OCI-LY3 (cell line): ENCODE measurements around the gene ANTXR2.

Experiments used
- H2AFZ ChIP-seq: fragments of 200-600, 300-600 bp; shearing (Covaris generic); 2 replicates; pipeline ENCODE4 v1.6.0; 2014; ENCODE audit warnings: antibody characterized with exemption, low read depth, low read length
- H3K27ac ChIP-seq: fragments of 200-600, 300-600 bp; sonication (generic); 2 replicates; pipeline ENCODE4 v1.5.1; 2014; ENCODE audit warnings: mild to moderate bottlenecking, low read length, moderate library complexity, mixed read lengths
- H3K27me3 ChIP-seq: fragments of 200-600, 300-600 bp; sonication (generic); 2 replicates; pipeline ENCODE4 v1.6.1; 2014; ENCODE audit warnings: low read depth, low read length, mixed read lengths
- H3K36me3 ChIP-seq: fragments of 200-600, 300-600 bp; sonication (generic); replicated peaks from 2 replicates; pipeline ENCODE3; 2014; ENCODE audit warnings: low read depth, low read length, mixed read lengths
- H3K4me1 ChIP-seq: fragments of 300-600, 200-600 bp; sonication (generic); 2 replicates; pipeline ENCODE4 v1.6.1; 2014; ENCODE audit warnings: low read length, mixed read lengths
- H3K4me2 ChIP-seq: fragments of 200-600, 300-600 bp; sonication (generic); 2 replicates; pipeline ENCODE4 v1.6.1; 2014; ENCODE audit warnings: low read length, mixed read lengths
- H3K4me3 ChIP-seq: fragments of 300-600, 200-600 bp; sonication (generic); 2 replicates; pipeline ENCODE4 v1.5.1; 2014; ENCODE audit warnings: antibody characterized with exemption, mild to moderate bottlenecking, low read length, moderate library complexity
- H3K79me2 ChIP-seq: fragments of 300-600, 200-600 bp; shearing (Covaris generic); 2 replicates; pipeline ENCODE4 v1.6.1; 2014; ENCODE audit warnings: mild to moderate bottlenecking, low read length, mixed read lengths
- H3K9ac ChIP-seq: fragments of 300-600, 200-600 bp; shearing (Covaris generic); 2 replicates; pipeline ENCODE4 v1.6.0; 2014; ENCODE audit warnings: mild to moderate bottlenecking, low read length, moderate library complexity
- H3K9me3 ChIP-seq: fragments of 200-600, 300-600 bp; shearing (Covaris generic); 2 replicates; pipeline ENCODE4 v1.6.1; 2014; ENCODE audit warnings: low read length, mixed read lengths; ENCODE audit not compliant: insufficient read depth
- H4K20me1 ChIP-seq: fragments of 200-600, 300-600 bp; sonication (generic); 2 replicates; pipeline ENCODE4 v1.6.1; 2016; ENCODE audit warnings: low read length, mixed read lengths; ENCODE audit not compliant: insufficient read depth
- EZH2phosphoT487 ChIP-seq: fragments of 200-600 bp; shearing (Covaris generic); IDR thresholded peaks from 2 replicates; pipeline ENCODE4 v1.6.1; 2018; ENCODE audit warnings: antibody characterized with exemption, mixed run types, low read depth
- TF ChIP-seq, protein P1 (sequence below): fragments of 200-600, 300-600 bp; sonication (generic); IDR thresholded peaks from 2 replicates; pipeline ENCODE4 v1.5.1; 2014; ENCODE audit warnings: antibody characterized with exemption, low read length, low read depth

ANTXR2 gene

DNA sequence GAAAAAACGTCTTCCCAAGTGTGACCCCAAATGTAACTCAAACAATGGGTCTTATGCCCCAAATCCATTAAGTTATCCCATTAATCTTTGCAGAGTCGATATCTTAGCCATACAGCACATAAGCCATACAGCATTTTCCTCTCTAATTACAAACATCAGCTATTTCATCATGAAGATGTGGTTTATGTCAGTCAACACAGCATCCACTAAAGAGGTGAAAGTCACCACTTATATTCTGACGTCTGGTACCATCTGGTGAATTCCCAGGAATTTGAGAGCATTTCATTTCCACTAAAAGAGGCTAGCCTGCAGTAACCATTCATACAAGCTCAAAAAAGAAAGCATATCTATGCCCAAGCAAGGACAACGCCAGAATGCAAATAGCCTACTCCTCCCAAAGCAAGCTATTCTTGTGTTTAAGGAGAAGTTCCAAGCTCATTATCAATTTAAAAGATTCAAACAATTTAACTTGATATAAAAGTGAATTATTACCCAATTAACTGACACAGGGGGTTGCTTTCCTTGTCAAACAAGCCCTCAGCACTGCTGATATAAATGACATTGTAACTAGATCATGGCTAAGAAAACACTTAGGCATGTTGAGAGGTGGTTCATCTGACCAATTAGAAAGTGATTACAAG lies 203.3 kb downstream of the ANTXR2 start:
- Histone ChIP-seq H4K20me1 (no peaks in the 10 kb centered on the region), H3K9ac (no peak overlapping the region), H3K27me3 (no peaks in the 10 kb centered on the region), H3K36me3 (no peaks in the 10 kb centered on the region), H3K4me1 (no peaks in the 10 kb centered on the region), H3K4me2 (no peak overlapping the region), H3K27ac (no peak overlapping the region), H3K4me3 (no peak overlapping the region), H3K79me2 (no peaks in the 10 kb centered on the region), H2AFZ (no peak overlapping the region), H3K9me3 (no peaks in the 10 kb centered on the region)
- TF ChIP-seq, protein P1, sequence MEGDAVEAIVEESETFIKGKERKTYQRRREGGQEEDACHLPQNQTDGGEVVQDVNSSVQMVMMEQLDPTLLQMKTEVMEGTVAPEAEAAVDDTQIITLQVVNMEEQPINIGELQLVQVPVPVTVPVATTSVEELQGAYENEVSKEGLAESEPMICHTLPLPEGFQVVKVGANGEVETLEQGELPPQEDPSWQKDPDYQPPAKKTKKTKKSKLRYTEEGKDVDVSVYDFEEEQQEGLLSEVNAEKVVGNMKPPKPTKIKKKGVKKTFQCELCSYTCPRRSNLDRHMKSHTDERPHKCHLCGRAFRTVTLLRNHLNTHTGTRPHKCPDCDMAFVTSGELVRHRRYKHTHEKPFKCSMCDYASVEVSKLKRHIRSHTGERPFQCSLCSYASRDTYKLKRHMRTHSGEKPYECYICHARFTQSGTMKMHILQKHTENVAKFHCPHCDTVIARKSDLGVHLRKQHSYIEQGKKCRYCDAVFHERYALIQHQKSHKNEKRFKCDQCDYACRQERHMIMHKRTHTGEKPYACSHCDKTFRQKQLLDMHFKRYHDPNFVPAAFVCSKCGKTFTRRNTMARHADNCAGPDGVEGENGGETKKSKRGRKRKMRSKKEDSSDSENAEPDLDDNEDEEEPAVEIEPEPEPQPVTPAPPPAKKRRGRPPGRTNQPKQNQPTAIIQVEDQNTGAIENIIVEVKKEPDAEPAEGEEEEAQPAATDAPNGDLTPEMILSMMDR, result no peak
- TF ChIP-seq EZH2phosphoT487, result no peak

DNA sequence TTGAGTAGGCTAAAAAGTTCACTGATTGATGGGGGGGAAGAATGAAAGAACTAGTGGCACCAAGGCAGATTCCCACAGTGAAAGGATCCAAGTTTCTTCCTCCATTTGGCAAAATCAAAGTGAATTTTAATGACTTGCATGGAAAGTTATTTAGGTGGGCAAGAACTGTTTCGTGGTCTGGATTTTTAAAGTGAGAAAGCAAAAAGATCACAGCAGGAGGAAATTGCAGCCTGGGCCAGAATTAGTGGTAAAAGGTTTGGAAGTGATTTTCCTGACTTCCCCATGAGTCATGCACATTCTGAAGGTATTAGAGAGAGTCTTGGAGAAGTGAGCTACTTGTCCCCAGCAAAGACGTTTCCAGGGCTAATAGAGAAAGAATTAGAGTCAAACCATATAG lies 207.8 kb downstream of the ANTXR2 start:
- no peaks in the 10 kb centered on the region for H3K36me3 ChIP-seq
- no peaks in the 10 kb centered on the region for H3K9me3 ChIP-seq
- H3K79me2 ChIP-seq, result no peaks in the 10 kb centered on the region
- H3K4me1 ChIP-seq, result no peaks in the 10 kb centered on the region
- no peak overlapping the region for H3K4me3 ChIP-seq
- no peaks in the 10 kb centered on the region for H4K20me1 ChIP-seq
- H3K4me2 ChIP-seq, result no peak overlapping the region
- no peak overlapping the region for H2AFZ ChIP-seq
- H3K9ac ChIP-seq, result no peak overlapping the region
- TF ChIP-seq EZH2phosphoT487, result no peak
- TF ChIP-seq, protein P1, result no peak
- no peak overlapping the region for H3K27ac ChIP-seq
- H3K27me3 ChIP-seq, result no peaks in the 10 kb centered on the region

DNA sequence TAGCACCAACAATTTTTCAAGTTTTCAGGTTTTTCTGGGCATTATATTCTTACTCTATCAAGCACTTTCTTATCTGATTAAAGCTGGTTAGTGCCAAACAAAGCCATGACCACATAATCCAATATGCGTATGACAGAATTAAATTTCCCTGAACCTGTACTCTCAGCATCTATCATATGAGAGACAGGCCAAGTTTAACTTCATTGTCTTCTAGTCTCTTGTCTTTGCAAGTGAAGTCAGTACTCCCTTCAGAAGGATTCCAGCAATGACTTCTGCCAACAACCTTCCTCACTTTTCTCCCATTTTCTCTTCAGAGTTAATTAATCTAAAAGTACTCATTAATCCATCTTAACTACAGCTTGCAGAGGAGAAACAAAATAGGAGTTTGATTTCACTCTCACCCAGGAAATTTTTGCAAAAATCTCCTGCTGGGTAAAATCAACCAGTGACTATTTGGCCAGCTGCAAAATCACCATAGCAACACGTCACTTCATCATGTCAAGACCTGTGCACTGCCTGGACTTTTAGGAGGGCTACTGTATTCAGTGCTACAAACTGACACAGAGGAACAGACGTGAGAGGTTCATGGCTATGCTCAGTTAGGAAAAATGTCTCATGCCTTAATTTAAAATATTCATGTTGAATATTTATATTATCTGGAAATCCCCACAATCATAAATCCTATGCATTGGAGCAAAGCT lies 208.4 kb downstream of the ANTXR2 start:
- Histone ChIP-seq H3K4me3 (no peak overlapping the region), H3K27me3 (no peaks in the 10 kb centered on the region), H3K79me2 (no peaks in the 10 kb centered on the region), H3K4me2 (no peak overlapping the region), H3K9me3 (no peaks in the 10 kb centered on the region), H3K36me3 (no peaks in the 10 kb centered on the region), H3K9ac (no peak overlapping the region), H3K4me1 (no peaks in the 10 kb centered on the region), H2AFZ (no peak overlapping the region), H3K27ac (no peak overlapping the region), H4K20me1 (no peaks in the 10 kb centered on the region)
- TF ChIP-seq EZH2phosphoT487, result no peak
- TF ChIP-seq, protein P1, result no peak

DNA sequence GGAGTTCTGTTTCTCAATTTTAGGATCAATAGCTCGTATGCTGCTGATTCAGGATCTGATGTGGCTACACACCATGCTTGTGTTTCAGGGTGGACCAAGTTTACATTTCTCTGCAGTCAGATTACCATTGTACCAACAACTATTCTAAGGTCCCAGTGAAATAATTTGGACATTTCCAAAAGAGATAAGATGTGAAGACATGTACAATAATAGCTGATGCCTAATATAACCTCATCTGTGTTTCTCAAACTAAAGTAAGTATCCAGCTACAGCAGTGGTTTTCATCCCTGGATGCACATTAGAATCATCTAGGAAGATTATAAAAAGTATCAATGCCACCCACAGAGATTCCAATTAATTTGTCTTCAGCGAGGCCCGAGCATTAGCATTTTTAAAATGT lies 209.7 kb downstream of the ANTXR2 start:
- TF ChIP-seq, protein P1, result no peak
- no peak for TF ChIP-seq EZH2phosphoT487
- Histone ChIP-seq H3K79me2 (no peaks in the 10 kb centered on the region), H2AFZ (no peak overlapping the region), H3K36me3 (no peaks in the 10 kb centered on the region), H3K9ac (no peak overlapping the region), H4K20me1 (no peaks in the 10 kb centered on the region), H3K9me3 (no peaks in the 10 kb centered on the region), H3K27ac (no peak overlapping the region), H3K27me3 (no peaks in the 10 kb centered on the region), H3K4me1 (no peaks in the 10 kb centered on the region), H3K4me2 (no peak overlapping the region), H3K4me3 (no peak overlapping the region)
